CD14-positive monocyte (primary cell): ENCODE results near the gene TRAPPC4. TPM values are rescaled to one million over a fixed set of nuclear protein-coding genes. Genes with fewer than 3 reads are reported as not detected.

ENCODE experiments used
- DNase-seq, 3 donors: peaks; one replicate each; pipeline ENCODE4 v3.0.0-alpha.2; 2011 to 2022
- H2AFZ ChIP-seq: 2 replicates; pipeline ENCODE4 v1.6.0; 2012; ENCODE audit warnings: mild to moderate bottlenecking, low read depth, low read length, inconsistent platforms; ENCODE audit not compliant: insufficient read depth, poor library complexity, severe bottlenecking
- H3K27ac ChIP-seq, 2 donors: 1 replicate in 1 of 2; 2 replicates in 1 of 2; pipeline ENCODE4 v1.5.1; 2012 to 2013; ENCODE audit warnings: low read length in 2 of 2, control low read depth in 1 of 2, inconsistent platforms in 1 of 2, low read depth in 1 of 2, mild to moderate bottlenecking in 1 of 2
- H3K27me3 ChIP-seq, 2 donors: one replicate each; pipeline versions ENCODE4 v1.6.0 to v1.6.1; 2011 to 2013; ENCODE audit warnings: low read length in 2 of 2; ENCODE audit not compliant: control insufficient read depth in 2 of 2, insufficient read depth in 2 of 2
- H3K36me3 ChIP-seq, 2 donors: replicated peaks in 1 of 2; 1 replicate in 1 of 2; 2 replicates in 1 of 2; pipeline versions ENCODE4 v1.5.1 to v1.6.1; 2012 to 2013; ENCODE audit warnings: low read length in 2 of 2, control low read depth in 1 of 2, inconsistent platforms in 1 of 2, mild to moderate bottlenecking in 1 of 2; ENCODE audit not compliant: insufficient read depth in 2 of 2, control insufficient read depth in 1 of 2
- H3K4me1 ChIP-seq, 2 donors: 1 replicate in 1 of 2; 2 replicates in 1 of 2; pipeline versions ENCODE4 v1.5.1 to v1.6.1; 2012 to 2013; ENCODE audit warnings: low read length in 2 of 2, control low read depth in 1 of 2, inconsistent platforms in 1 of 2, mild to moderate bottlenecking in 1 of 2, moderate library complexity in 1 of 2; ENCODE audit not compliant: insufficient read depth in 2 of 2, control insufficient read depth in 1 of 2
- H3K4me2 ChIP-seq: replicated peaks from 2 replicates; pipeline ENCODE3; 2012; ENCODE audit warnings: low read length, moderate library complexity, mild to moderate bottlenecking; ENCODE audit not compliant: poor library complexity, severe bottlenecking; ENCODE audit errors: extremely low read depth
- H3K4me3 ChIP-seq, 3 experiments: fragments of 200-600 bp in 1 of 3; sonication (generic) in 1 of 3; replicated peaks in 1 of 3; 1 replicate in 2 of 3; 2 replicates in 1 of 3; pipeline ENCODE4 v1.5.1; 2011 to 2013; ENCODE audit warnings: low read length in 3 of 3, mild to moderate bottlenecking in 3 of 3, control low read depth in 2 of 3, low read depth in 2 of 3, inconsistent platforms in 1 of 3, moderate library complexity in 1 of 3
- H3K79me2 ChIP-seq: 2 replicates; pipeline ENCODE4 v1.6.0; 2012; ENCODE audit warnings: mild to moderate bottlenecking, control low read depth, inconsistent platforms, low read length, moderate library complexity; ENCODE audit not compliant: insufficient read depth
- H3K9ac ChIP-seq: 2 replicates; pipeline ENCODE4 v1.6.0; 2017; ENCODE audit warnings: low read length, mild to moderate bottlenecking; ENCODE audit not compliant: insufficient read depth, poor library complexity, severe bottlenecking
- H3K9me3 ChIP-seq, 2 donors: replicated peaks in 1 of 2; 1 replicate in 1 of 2; 2 replicates in 1 of 2; pipeline versions ENCODE4 v1.5.1 to v1.6.1; 2012 to 2013; ENCODE audit warnings: low read length in 2 of 2, control low read depth in 1 of 2; ENCODE audit not compliant: control insufficient read depth in 1 of 2, insufficient read depth in 1 of 2
- H4K20me1 ChIP-seq: 2 replicates; pipeline ENCODE4 v1.6.0; 2012; ENCODE audit warnings: mild to moderate bottlenecking, low read length, control low read depth, moderate library complexity; ENCODE audit not compliant: insufficient read depth
- H3K27ac Mint-ChIP-seq, 7 donors: one replicate each; pipeline ENCODE4 v1.8.0; 2020; ENCODE audit warnings: mild to moderate bottlenecking in 7 of 7, mixed read lengths in 7 of 7, moderate library complexity in 6 of 7, inconsistent platforms in 2 of 7
- H3K27me3 Mint-ChIP-seq, 3 donors: one replicate each; pipeline ENCODE4 v1.8.0; 2021 to 2022; ENCODE audit warnings: low read depth in 3 of 3, mild to moderate bottlenecking in 3 of 3, mixed read lengths in 3 of 3, moderate library complexity in 3 of 3, inconsistent platforms in 1 of 3
- H3K36me3 Mint-ChIP-seq, 2 donors: one replicate each; pipeline ENCODE4 v1.8.0; 2020; ENCODE audit warnings: mixed read lengths in 2 of 2, inconsistent platforms in 1 of 2, mild to moderate bottlenecking in 1 of 2
- H3K4me1 Mint-ChIP-seq: one replicate; pipeline ENCODE4 v1.8.0; 2020; ENCODE audit warnings: mild to moderate bottlenecking, mixed read lengths
- H3K4me3 Mint-ChIP-seq, 2 donors: one replicate each; pipeline ENCODE4 v1.8.0; 2020; ENCODE audit warnings: mild to moderate bottlenecking in 2 of 2, mixed read lengths in 2 of 2, moderate library complexity in 1 of 2
- H3K9me3 Mint-ChIP-seq, 7 donors: one replicate each; pipeline ENCODE4 v1.8.0; 2020 to 2022; ENCODE audit warnings: mixed read lengths in 7 of 7, mild to moderate bottlenecking in 6 of 7, moderate library complexity in 6 of 7, inconsistent platforms in 2 of 7
- CTCF ChIP-seq: fragments of 200-600 bp; IDR thresholded peaks from one replicate; pipeline ENCODE4 v1.8.0; 2022; ENCODE audit warnings: antibody characterized with exemption, mild to moderate bottlenecking
- WGBS: methylation state at CpG from one replicate; pipeline ENCODE4 v1.1.5; 2013; ENCODE audit warnings: missing lambda C conversion rate; ENCODE audit not compliant: insufficient coverage; 5-methylcytosine and 5-hydroxymethylcytosine counted together
- intact Hi-C, 2 donors: fragments of 100-400 bp; cut with micrococcal nuclease; formaldehyde crosslinking; loops; one replicate each; pipeline versions ENCODE4 v1.15.0 to v1.15.1; 2023
- polyA plus RNA-seq, 3 donors: library from polyadenylated mRNA; depleted of rRNA in 1 of 3; unstranded in 2 of 3; stranded (reverse) in 1 of 3; fragments of 300-500 nt in 2 of 3; fragments of >200 nt in 1 of 3; fragmentation: Illumina TruSeq in 2 of 3; gene quantifications; 1 replicate in 2 of 3; 2 replicates in 1 of 3; pipeline ENCODE4 v1.2.3, GENCODE V29; 2012 to 2021

The TRAPPC4 gene
- polyA plus RNA-seq, 3 donors: 46.9 to 54.5 (median 50.0) TPM

GRCh38 chr11:119025978-119026766, 7.6 kb downstream of the TRAPPC4 start:
- peaks cover 41 to 54% of the 10 kb centered on the region in 2 donors for H3K36me3 ChIP-seq
- H3K27ac Mint-ChIP-seq: peak overlapping the region in 4 of 7 donors; percentile 18 to 65 (median 28)
- H3K79me2 ChIP-seq: peaks cover 15% of the 10 kb centered on the region
- peaks cover 8 to 15% of the 10 kb centered on the region in 2 donors for H3K4me1 ChIP-seq
- peaks cover 0 to 1% (median 0%) of the 10 kb centered on the region in 3 donors for H3K27me3 Mint-ChIP-seq
- no peaks in the 10 kb centered on the region for H4K20me1 ChIP-seq
- H3K4me3 ChIP-seq: no peak overlapping the region
- peak overlapping the region in 1 of 2 donors; percentile 31 for H3K27ac ChIP-seq
- no peak for DNase-seq
- WGBS: 92% methylated on average over 11 of the region's 16 CpGs
- H3K4me1 Mint-ChIP-seq: peaks cover 16% of the 10 kb centered on the region
- no peak for TF ChIP-seq CTCF
- H3K27me3 ChIP-seq: no peaks in the 10 kb centered on the region
- no peaks in the 10 kb centered on the region for H3K9me3 ChIP-seq
- peaks cover 49 to 55% of the 10 kb centered on the region in 2 donors for H3K36me3 Mint-ChIP-seq
- no peak overlapping the region for H2AFZ ChIP-seq
- no peak overlapping the region for H3K9ac ChIP-seq
- no peak overlapping the region for H3K4me2 ChIP-seq
- H3K4me3 Mint-ChIP-seq: no peak overlapping the region
- intact Hi-C loops: no loop called here
- no peaks in the 10 kb centered on the region for H3K9me3 Mint-ChIP-seq

- Histone ChIP-seq H3K27me3 (no peaks in the 10 kb centered on the region), H2AFZ (no peak overlapping the region), H3K36me3 (peaks cover 33 to 46% of the 10 kb centered on the region in 2 donors), H3K4me1 (peaks cover 8 to 15% of the 10 kb centered on the region in 2 donors), H3K4me3 (no peak overlapping the region), H3K9me3 (no peaks in the 10 kb centered on the region), H3K9ac (no peak overlapping the region), H3K27ac (no peak overlapping the region), H3K79me2 (peaks cover 9% of the 10 kb centered on the region), H3K4me2 (no peak overlapping the region), H4K20me1 (no peaks in the 10 kb centered on the region)
- WGBS: 83% methylated on average over 1 of the region's 2 CpGs
- H3K27me3 Mint-ChIP-seq: no peaks in the 10 kb centered on the region
- peak overlapping the region in 1 of 7 donors; percentile 57 for H3K27ac Mint-ChIP-seq
- peaks cover 41 to 47% of the 10 kb centered on the region in 2 donors for H3K36me3 Mint-ChIP-seq
- no peaks in the 10 kb centered on the region for H3K9me3 Mint-ChIP-seq
- peaks cover 16% of the 10 kb centered on the region for H3K4me1 Mint-ChIP-seq
- TF ChIP-seq CTCF: no peak
- no peak for DNase-seq
- H3K4me3 Mint-ChIP-seq: no peak overlapping the region
- intact Hi-C loops: no loop called here
Measured at GRCh38 chr11:119026970-119027369, 8.4 kb downstream of the TRAPPC4 start.
